Right lobe of liver (tissue), 6 donors: ENCODE results near the gene HSDL1. TPM values are rescaled to one million over a fixed set of nuclear protein-coding genes. Genes with fewer than 3 reads are reported as not detected.

Source experiments
- ATAC-seq, 4 donors: fragments of 200-7000 bp; cut with Tn5 transposase; one replicate each; pipeline ENCODE4 v1.9.1; 2020; ENCODE audit warnings: mild to moderate bottlenecking in 4 of 4, moderate library complexity in 4 of 4
- DNase-seq, 3 donors: peaks; one replicate each; pipeline ENCODE4 v3.0.0-alpha.2; 2020
- H3K27ac ChIP-seq, 3 donors: fragments of 200-600 bp; one replicate each; pipeline ENCODE4 v1.8.0; 2022
- H3K27me3 ChIP-seq, 2 donors: fragments of 200-600 bp; one replicate each; pipeline ENCODE4 v1.8.0; 2022
- H3K36me3 ChIP-seq, 4 donors: fragments of 200-600 bp; sonication (generic) in 1 of 4; one replicate each; pipeline versions ENCODE4 v1.5.1 to v1.8.0; 2017 to 2022; ENCODE audit warnings: control low read depth in 1 of 4
- H3K4me1 ChIP-seq, 4 donors: fragments of 200-600 bp; sonication (generic) in 1 of 4; one replicate each; pipeline versions ENCODE4 v1.5.1 to v1.8.0; 2017 to 2022; ENCODE audit warnings: control low read depth in 1 of 4
- H3K4me3 ChIP-seq, 3 donors: fragments of 200-600 bp; one replicate each; pipeline ENCODE4 v1.8.0; 2022
- H3K9me3 ChIP-seq, 4 donors: fragments of 200-600 bp; sonication (generic) in 1 of 4; one replicate each; pipeline versions ENCODE4 v1.5.1 to v1.8.0; 2017 to 2022; ENCODE audit warnings: control low read depth in 1 of 4
- CTCF ChIP-seq, 4 donors: fragments of 200-600 bp in 3 of 4; fragments of 450-650 bp in 1 of 4; IDR thresholded peaks; one replicate each; pipeline versions ENCODE4 v1.5.1 to v1.8.0; 2016 to 2022; ENCODE audit warnings: antibody characterized with exemption in 4 of 4, mild to moderate bottlenecking in 2 of 4
- POLR2A ChIP-seq: fragments of 450-650 bp; IDR thresholded peaks from one replicate; pipeline ENCODE4 v1.6.1; 2017; ENCODE audit warnings: antibody characterized with exemption, mild to moderate bottlenecking
- WGBS: methylation state at CpG from one replicate; pipeline ENCODE4 v1.1.6; 2018; ENCODE audit warnings: low coverage, low lambda C conversion rate; ENCODE audit not compliant: insufficient coverage; ENCODE audit errors: missing lambda C conversion rate; 5-methylcytosine and 5-hydroxymethylcytosine counted together
- intact Hi-C, 2 donors: fragments of 100-400 bp; cut with DNase I; formaldehyde crosslinking; loops; one replicate each; pipeline versions ENCODE4 v1.11.2 to v1.14.1; 2022
- total RNA-seq, 6 experiments: library from RNA; depleted of rRNA in 2 of 6; stranded (reverse); fragments of >200 nt in 2 of 6; fragmentation: NEBNext Ultra II Directional in 3 of 6; extraction: Animal tissue kit (Norgen Biotek cat#: 25700) in 3 of 6; gene quantifications; one replicate each; pipeline versions ENCODE4 v1.1.0 to v1.2.4, GENCODE V29; 2016 to 2023
- donor health status: DM: no; HTN: yes; CAD: no.
- donor health status: DM: no; HTN: no; CAD: no.
- donor health status: DM: no; HTN: no; CAD: no.
- donor health status: DM: no; HTN: yes; CAD: no.
- donor health status: DM: no; HTN: yes; CAD: no.

HSDL1 gene
- total RNA-seq, 6 experiments from 2014 or later: 4.3 to 8.1 (median 6.2) TPM

- H3K36me3 ChIP-seq: no peaks in the 10 kb centered on the region
- H3K4me1 ChIP-seq: peaks cover 0 to 4% (median 2%) of the 10 kb centered on the region in 4 donors
- H3K9me3 ChIP-seq: no peaks in the 10 kb centered on the region
- no peak for TF ChIP-seq CTCF (IDR thresholded peaks at IDR 0.05)
- no peak for TF ChIP-seq POLR2A
- no peak within 1 kb of the TSS for H3K27ac ChIP-seq
- no peak within 1 kb of the TSS for H3K4me3 ChIP-seq
- no peak for ATAC-seq
- intact Hi-C loops: no loop called here
- 87% methylated on average over 13 of the region's 47 CpGs for WGBS
- no peak for DNase-seq
- no peaks in the 10 kb centered on the region for H3K27me3 ChIP-seq
These were observed 45.9 kb upstream of the HSDL1 start, which contains the start of gene ADAD2 for GRCh38 chr16:84190731-84191388. TSS of gene ADAD2 (plus strand) at chr16:84191157. CDS start at chr16:84191231, 74 bp downstream.

DNA sequence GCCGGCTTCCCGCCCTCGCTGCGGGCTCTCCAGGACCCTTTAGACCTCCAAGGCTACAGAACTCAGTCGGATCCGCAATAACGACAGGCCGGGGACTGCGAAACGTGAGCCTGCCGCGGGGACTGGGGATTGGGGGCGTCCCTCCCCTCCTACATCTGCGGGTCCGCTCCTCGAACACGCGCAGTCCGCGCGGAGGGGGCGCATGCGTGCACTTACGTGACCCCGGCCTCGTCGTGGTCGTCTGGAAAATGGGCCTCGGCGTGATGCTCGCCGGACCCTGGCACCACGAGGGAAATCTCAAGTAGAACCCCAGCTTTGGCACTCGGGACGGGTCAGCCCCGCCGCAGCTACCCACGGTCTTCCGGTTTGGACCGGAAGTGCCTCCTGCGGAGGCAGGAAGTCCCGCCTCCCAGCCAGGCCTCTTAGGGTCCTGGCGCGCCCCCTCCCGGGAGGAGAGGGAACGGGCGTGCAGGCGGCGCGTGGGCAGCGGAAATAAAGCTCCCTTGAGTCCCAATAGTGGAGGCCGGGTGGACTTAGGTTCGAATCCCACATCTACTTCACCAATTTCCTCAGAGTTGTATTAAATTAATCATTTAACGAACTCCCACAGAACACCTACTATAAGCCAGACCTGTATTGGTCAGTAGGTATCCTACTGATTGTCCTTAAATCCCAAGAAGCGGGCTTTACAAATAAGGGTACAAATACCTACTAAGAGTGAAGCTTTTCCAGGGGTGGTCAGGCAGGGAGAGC, 41.9 kb upstream of the HSDL1 start, which contains the start of gene TAF1C:
Gene TAF1C (minus strand): TSS at position 373 of the 753 bp plus-strand sequence. CDS start 2,069 bp downstream, outside the sequence.
- Histone ChIP-seq H3K27ac (peak within 1 kb of the TSS; percentile 33 to 74 (median 39)), H3K4me1 (peaks cover 0 to 8% (median 2%) of the 10 kb centered on the region in 4 donors), H3K36me3 (peaks cover 0 to 12% (median under 1%) of the 10 kb centered on the region in 4 donors), H3K27me3 (no peaks in the 10 kb centered on the region), H3K9me3 (no peaks in the 10 kb centered on the region), H3K4me3 (peak within 1 kb of the TSS; percentile 90 to 99 (median 93))
- WGBS: 0% methylated on average over 22 of the region's 55 CpGs
- ATAC-seq: peak; percentile 96 to 99 (median 99)
- TF ChIP-seq CTCF (IDR thresholded peaks at IDR 0.05) (peak; percentile 91 to 95 (median 94)), POLR2A (peak; percentile 16)
- peak; percentile 91 to 93 (median 92) for DNase-seq
- intact Hi-C loops: loop anchor here (10.0 kb wide), 1 partner anchor 102 kb away; no protein-coding TSS in a partner anchor

DNA sequence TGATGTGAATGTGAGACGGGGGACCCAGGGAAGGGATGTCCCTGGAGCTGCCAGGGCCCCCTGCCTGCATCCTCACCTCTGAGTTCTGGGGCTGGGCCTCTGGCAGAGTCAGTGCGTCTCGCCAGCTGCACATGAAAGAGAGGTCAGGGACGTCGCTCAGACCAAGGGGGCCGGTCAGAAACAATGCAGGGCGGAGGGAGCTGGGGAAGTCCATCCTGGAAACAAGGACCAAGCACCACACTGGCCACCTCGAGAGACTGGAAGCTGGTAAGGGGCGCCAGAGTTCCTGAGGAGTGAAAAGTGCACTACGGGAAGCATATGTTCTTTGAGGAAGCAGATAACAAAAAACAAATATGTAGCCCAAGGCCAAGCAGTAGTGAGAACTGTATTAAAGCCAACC, 39.8 kb upstream of the HSDL1 start:
- H3K27ac ChIP-seq: no peak overlapping the region
- ATAC-seq: peak; percentile 23 to 65 (median 31)
- DNase-seq: peak in 2 of 3 donors; percentile 42 to 57
- H3K9me3 ChIP-seq: no peaks in the 10 kb centered on the region
- H3K36me3 ChIP-seq: peaks cover 0 to 23% (median 4%) of the 10 kb centered on the region in 4 donors
- no peaks in the 10 kb centered on the region for H3K27me3 ChIP-seq
- TF ChIP-seq CTCF (IDR thresholded peaks at IDR 0.05): no peak
- intact Hi-C loops: loop anchor here (10.0 kb wide), 1 partner anchor 100 kb away; no protein-coding TSS in a partner anchor
- WGBS: 65% methylated on average over 5 of the region's 10 CpGs
- H3K4me1 ChIP-seq: peaks cover 0 to 8% (median 2%) of the 10 kb centered on the region in 4 donors
- no peak overlapping the region for H3K4me3 ChIP-seq

GRCh38 chr16:84183911-84184591, 39.1 kb upstream of the HSDL1 start:
- peaks cover 0 to 30% (median 5%) of the 10 kb centered on the region in 4 donors for H3K36me3 ChIP-seq
- H3K27me3 ChIP-seq: no peaks in the 10 kb centered on the region
- H3K9me3 ChIP-seq: no peaks in the 10 kb centered on the region
- DNase-seq: peak in 1 of 3 donors; percentile 32
- H3K4me1 ChIP-seq: peaks cover 0 to 8% (median 2%) of the 10 kb centered on the region in 4 donors
- H3K4me3 ChIP-seq: no peak overlapping the region
- TF ChIP-seq POLR2A: no peak
- peak in 2 of 4 donors; percentile 7 for TF ChIP-seq CTCF (IDR thresholded peaks at IDR 0.05)
- WGBS: 58% methylated on average over 3 of the region's 11 CpGs
- no peak for ATAC-seq
- no peak overlapping the region for H3K27ac ChIP-seq
- intact Hi-C loops: loop anchor here (10.0 kb wide), 1 partner anchor 99 kb away; no protein-coding TSS in a partner anchor
